ENCODE data around the gene WDR48.

The WDR48 gene

GRCh38 chr3:39124876-39125840, 73.3 kb downstream of the WDR48 start:
- peak; percentile 42 for DNase-seq

- DNase-seq, result peak; percentile 57
Observed at GRCh38 chr3:39125841-39126500, 74.2 kb downstream of the WDR48 start.

GRCh38 chr3:39126532-39127071, 74.8 kb downstream of the WDR48 start:
- DNase-seq, result peak; percentile 68

- DNase-seq, result no peak
Observed at GRCh38 chr3:39127269-39127907, 75.6 kb downstream of the WDR48 start.

GRCh38 chr3:39127908-39128304, 76.1 kb downstream of the WDR48 start:
- no peak for DNase-seq

- DNase-seq, result no peak
Observed at GRCh38 chr3:39128951-39129350, 77.1 kb downstream of the WDR48 start.

GRCh38 chr3:39130026-39130425, 78.2 kb downstream of the WDR48 start:
- no peak for DNase-seq

- no peak for DNase-seq
Observed at GRCh38 chr3:39130693-39131265, 79.0 kb downstream of the WDR48 start.

- no peak for DNase-seq
Observed at GRCh38 chr3:39132096-39133092, 80.6 kb downstream of the WDR48 start.

GRCh38 chr3:39133093-39133490, 81.3 kb downstream of the WDR48 start:
- DNase-seq, result no peak

- no peak for DNase-seq
Observed at GRCh38 chr3:39133822-39134221, 82.0 kb downstream of the WDR48 start.

GRCh38 chr3:39134305-39134704, 82.5 kb downstream of the WDR48 start:
- no peak for DNase-seq

GRCh38 chr3:39135170-39135805, 83.5 kb downstream of the WDR48 start:
- DNase-seq, result no peak

- DNase-seq, result no peak
Observed at GRCh38 chr3:39136533-39137434, 85.0 kb downstream of the WDR48 start.

GRCh38 chr3:39137435-39137936, 85.7 kb downstream of the WDR48 start:
- DNase-seq, result no peak

GRCh38 chr3:39137991-39138803, 86.4 kb downstream of the WDR48 start:
- no peak for DNase-seq

GRCh38 chr3:39138804-39139415, 87.1 kb downstream of the WDR48 start:
- no peak for DNase-seq

GRCh38 chr3:39139442-39139841, 87.6 kb downstream of the WDR48 start:
- DNase-seq, result no peak

All from fibroblast of skin of back (primary cell).